ENCODE results near the gene DMRTC2.

- TF ChIP-seq CTCF (IDR thresholded peaks at IDR 0.05; ENCODE audit: low read depth, low read length): no peak; the same call in 1 of the 2 replicates
- no peak for TF ChIP-seq EZH2phosphoT487 (IDR thresholded peaks at IDR 0.05; ENCODE audit: low read depth)
These were observed 49.1 kb downstream of the DMRTC2 start for GRCh38 chr19:41893899-41894298.
